Measurements from ENCODE around the gene SENP8.

The SENP8 gene

DNA sequence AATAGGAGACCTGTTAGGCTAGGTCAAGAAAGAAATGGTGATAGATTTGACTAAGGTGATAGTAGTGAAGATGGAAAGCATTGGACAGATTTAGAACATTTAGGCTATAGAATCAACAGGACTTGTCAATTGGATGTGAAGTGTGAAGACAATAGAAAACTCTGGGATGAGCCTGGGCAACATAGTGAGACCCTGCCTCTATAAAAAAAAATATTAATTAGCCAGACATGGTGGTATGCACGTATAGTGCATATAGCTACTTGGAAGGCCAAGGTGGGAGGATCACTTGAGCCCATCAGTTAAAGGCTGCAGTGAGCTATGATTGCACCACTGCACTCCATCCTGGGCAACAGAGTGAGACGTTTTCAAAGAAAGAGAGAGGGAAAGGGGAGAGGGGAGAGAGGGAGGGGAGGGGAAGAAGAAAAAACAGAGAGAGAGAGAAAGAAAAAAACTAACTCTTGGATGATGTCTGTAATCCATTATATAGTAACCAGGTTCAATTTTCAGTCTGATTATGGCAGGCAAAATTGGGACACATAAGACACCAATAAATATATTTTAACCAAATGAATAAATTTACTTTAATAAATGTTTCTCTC, 9.6 kb downstream of the SENP8 start:
- H2AFZ ChIP-seq (ENCODE audit: low read depth, low read length), result no peak overlapping the region
- no peaks in the 10 kb centered on the region for H3K9me3 ChIP-seq (ENCODE audit: low read length)
- H3K4me3 ChIP-seq (ENCODE audit: low read length), result no peak overlapping the region
- no peaks in the 10 kb centered on the region for H3K4me1 ChIP-seq (ENCODE audit: insufficient read depth, low read length)
- no peaks in the 10 kb centered on the region for H3K36me3 ChIP-seq (ENCODE audit: insufficient read depth, low read length)
- H3K27me3 ChIP-seq (ENCODE audit: insufficient read depth, low read length), result no peaks in the 10 kb centered on the region

DNA sequence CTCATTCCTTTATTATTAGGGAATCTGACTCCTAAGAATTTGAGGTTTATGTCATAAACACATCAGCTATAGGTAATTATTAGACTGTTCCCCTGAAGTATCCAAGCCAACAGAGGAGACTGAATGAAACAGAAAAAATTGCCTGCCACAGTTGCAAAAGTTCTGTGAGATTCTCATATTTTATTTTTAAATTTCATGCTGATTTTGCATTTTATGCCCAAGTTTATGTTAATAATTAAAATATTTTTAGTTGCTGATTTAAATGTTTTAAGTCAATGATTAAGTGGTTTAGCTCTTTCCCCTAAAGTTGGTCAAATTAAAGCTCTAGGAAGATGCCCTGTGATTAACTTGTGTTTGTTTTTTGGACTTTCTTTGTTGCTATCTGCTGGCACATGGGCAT, 10.2 kb downstream of the SENP8 start:
- no peaks in the 10 kb centered on the region for H3K9me3 ChIP-seq (ENCODE audit: low read length)
- H3K4me3 ChIP-seq (ENCODE audit: low read length), result no peak overlapping the region
- H3K36me3 ChIP-seq (ENCODE audit: insufficient read depth, low read length), result no peaks in the 10 kb centered on the region
- no peaks in the 10 kb centered on the region for H3K4me1 ChIP-seq (ENCODE audit: insufficient read depth, low read length)
- no peaks in the 10 kb centered on the region for H3K27me3 ChIP-seq (ENCODE audit: insufficient read depth, low read length)
- no peak overlapping the region for H2AFZ ChIP-seq (ENCODE audit: low read depth, low read length)

- no peak overlapping the region for H3K4me3 ChIP-seq (ENCODE audit: low read length)
- H2AFZ ChIP-seq (ENCODE audit: low read depth, low read length), result no peak overlapping the region
- no peaks in the 10 kb centered on the region for H3K4me1 ChIP-seq (ENCODE audit: insufficient read depth, low read length)
- H3K36me3 ChIP-seq (ENCODE audit: insufficient read depth, low read length), result no peaks in the 10 kb centered on the region
- H3K27me3 ChIP-seq (ENCODE audit: insufficient read depth, low read length), result no peaks in the 10 kb centered on the region
- H3K9me3 ChIP-seq (ENCODE audit: low read length), result no peaks in the 10 kb centered on the region
These were observed 12.1 kb downstream of the SENP8 start for GRCh38 chr15:72130272-72130671.

DNA sequence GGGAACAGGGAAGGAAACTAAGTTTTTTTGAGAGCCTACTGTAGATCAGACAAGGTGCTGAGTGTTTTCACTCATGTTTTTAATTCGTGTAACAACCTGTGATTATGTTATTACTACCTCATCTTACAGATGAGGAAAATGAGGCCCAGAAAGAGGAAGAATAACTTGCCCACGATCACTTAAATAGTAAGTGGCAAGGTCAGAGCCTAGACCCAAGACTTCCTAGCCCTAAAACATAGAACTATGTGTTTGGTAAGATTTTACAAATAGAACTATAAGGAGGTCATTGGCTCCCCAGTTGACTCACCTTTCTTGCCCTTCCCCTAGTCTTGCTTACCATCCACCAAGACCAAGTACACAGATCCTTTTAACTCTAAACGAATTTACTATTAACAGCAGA, 13.7 kb downstream of the SENP8 start:
- no peaks in the 10 kb centered on the region for H3K27me3 ChIP-seq (ENCODE audit: insufficient read depth, low read length)
- H3K9me3 ChIP-seq (ENCODE audit: low read length), result no peaks in the 10 kb centered on the region
- no peak overlapping the region for H3K4me3 ChIP-seq (ENCODE audit: low read length)
- no peaks in the 10 kb centered on the region for H3K4me1 ChIP-seq (ENCODE audit: insufficient read depth, low read length)
- H2AFZ ChIP-seq (ENCODE audit: low read depth, low read length), result no peak overlapping the region
- H3K36me3 ChIP-seq (ENCODE audit: insufficient read depth, low read length), result no peaks in the 10 kb centered on the region

DNA sequence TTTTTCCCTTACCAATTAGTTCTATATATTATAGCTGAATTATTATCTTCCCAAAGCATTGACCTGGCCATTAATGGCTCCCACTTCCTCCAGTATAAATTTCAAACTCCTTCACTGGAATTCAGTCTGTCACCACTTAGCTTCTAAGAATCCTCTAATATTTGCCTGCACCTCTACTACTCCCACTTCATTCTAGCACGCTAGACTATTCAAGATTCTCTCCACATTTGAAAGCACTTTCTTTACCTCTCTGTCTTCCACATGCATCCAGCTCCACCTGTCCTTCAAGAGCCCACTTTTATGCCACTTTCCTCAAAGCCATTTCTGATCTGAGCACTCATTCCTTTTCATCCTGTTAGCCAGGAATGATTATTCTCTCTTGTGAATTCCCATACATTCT, 15.0 kb downstream of the SENP8 start:
- Histone ChIP-seq H3K9me3 (ENCODE audit: low read length) (no peaks in the 10 kb centered on the region), H2AFZ (ENCODE audit: low read depth, low read length) (no peak overlapping the region), H3K4me3 (ENCODE audit: low read length) (no peak overlapping the region), H3K27me3 (ENCODE audit: insufficient read depth, low read length) (no peaks in the 10 kb centered on the region), H3K4me1 (ENCODE audit: insufficient read depth, low read length) (no peaks in the 10 kb centered on the region), H3K36me3 (ENCODE audit: insufficient read depth, low read length) (no peaks in the 10 kb centered on the region)

- no peaks in the 10 kb centered on the region for H3K27me3 ChIP-seq (ENCODE audit: insufficient read depth, low read length)
- H3K4me3 ChIP-seq (ENCODE audit: low read length), result no peak overlapping the region
- no peaks in the 10 kb centered on the region for H3K36me3 ChIP-seq (ENCODE audit: insufficient read depth, low read length)
- H2AFZ ChIP-seq (ENCODE audit: low read depth, low read length), result no peak overlapping the region
- H3K9me3 ChIP-seq (ENCODE audit: low read length), result no peaks in the 10 kb centered on the region
- no peaks in the 10 kb centered on the region for H3K4me1 ChIP-seq (ENCODE audit: insufficient read depth, low read length)
These were observed 17.5 kb downstream of the SENP8 start for GRCh38 chr15:72135719-72136118.

- Histone ChIP-seq H3K4me3 (ENCODE audit: low read length) (no peak overlapping the region), H3K27me3 (ENCODE audit: insufficient read depth, low read length) (no peaks in the 10 kb centered on the region), H3K4me1 (ENCODE audit: insufficient read depth, low read length) (no peaks in the 10 kb centered on the region), H2AFZ (ENCODE audit: low read depth, low read length) (no peak overlapping the region), H3K36me3 (ENCODE audit: insufficient read depth, low read length) (no peaks in the 10 kb centered on the region), H3K9me3 (ENCODE audit: low read length) (no peaks in the 10 kb centered on the region)
These were observed 18.2 kb downstream of the SENP8 start for GRCh38 chr15:72136170-72137051.

DNA sequence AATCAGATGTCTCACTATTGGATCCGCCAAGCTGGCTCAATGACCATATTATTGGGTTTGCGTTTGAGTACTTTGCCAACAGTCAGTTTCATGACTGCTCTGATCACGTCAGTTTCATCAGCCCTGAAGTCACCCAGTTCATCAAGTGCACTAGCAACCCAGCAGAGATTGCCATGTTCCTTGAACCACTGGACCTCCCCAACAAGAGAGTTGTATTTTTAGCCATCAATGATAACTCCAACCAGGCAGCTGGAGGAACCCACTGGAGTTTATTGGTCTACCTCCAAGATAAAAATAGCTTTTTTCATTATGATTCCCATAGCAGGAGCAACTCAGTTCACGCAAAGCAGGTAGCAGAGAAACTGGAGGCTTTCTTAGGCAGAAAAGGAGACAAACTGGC, 21.5 kb downstream of the SENP8 start:
- Histone ChIP-seq H2AFZ (ENCODE audit: low read depth, low read length) (no peak overlapping the region), H3K36me3 (ENCODE audit: insufficient read depth, low read length) (no peaks in the 10 kb centered on the region), H3K4me1 (ENCODE audit: insufficient read depth, low read length) (no peaks in the 10 kb centered on the region), H3K4me3 (ENCODE audit: low read length) (no peak overlapping the region), H3K27me3 (ENCODE audit: insufficient read depth, low read length) (no peaks in the 10 kb centered on the region), H3K9me3 (ENCODE audit: low read length) (no peaks in the 10 kb centered on the region)

DNA sequence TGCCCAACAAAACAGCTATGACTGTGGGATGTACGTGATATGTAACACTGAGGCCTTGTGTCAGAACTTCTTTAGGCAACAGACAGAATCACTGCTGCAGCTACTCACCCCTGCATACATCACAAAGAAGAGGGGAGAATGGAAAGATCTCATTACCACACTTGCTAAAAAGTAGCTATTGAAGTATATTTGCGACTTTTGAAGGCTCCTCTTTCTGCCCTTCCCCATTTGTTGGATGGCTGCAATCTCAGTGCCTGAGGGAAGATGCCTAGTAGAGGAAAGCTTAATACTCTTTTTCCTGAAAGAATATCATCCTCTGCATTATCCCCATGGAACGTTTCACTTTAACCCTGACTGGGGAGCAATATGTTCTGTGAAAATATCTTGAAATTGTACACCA, 21.9 kb downstream of the SENP8 start:
- Histone ChIP-seq H3K4me1 (ENCODE audit: insufficient read depth, low read length) (no peaks in the 10 kb centered on the region), H2AFZ (ENCODE audit: low read depth, low read length) (no peak overlapping the region), H3K27me3 (ENCODE audit: insufficient read depth, low read length) (no peaks in the 10 kb centered on the region), H3K36me3 (ENCODE audit: insufficient read depth, low read length) (no peaks in the 10 kb centered on the region), H3K4me3 (ENCODE audit: low read length) (no peak overlapping the region), H3K9me3 (ENCODE audit: low read length) (no peaks in the 10 kb centered on the region)

GRCh38 chr15:72141171-72142084, 23.2 kb downstream of the SENP8 start:
- Histone ChIP-seq H3K36me3 (ENCODE audit: insufficient read depth, low read length) (no peaks in the 10 kb centered on the region), H3K9me3 (ENCODE audit: low read length) (no peaks in the 10 kb centered on the region), H3K4me3 (ENCODE audit: low read length) (no peak overlapping the region), H3K4me1 (ENCODE audit: insufficient read depth, low read length) (no peaks in the 10 kb centered on the region), H3K27me3 (ENCODE audit: insufficient read depth, low read length) (no peaks in the 10 kb centered on the region), H2AFZ (ENCODE audit: low read depth, low read length) (no peak overlapping the region)

DNA sequence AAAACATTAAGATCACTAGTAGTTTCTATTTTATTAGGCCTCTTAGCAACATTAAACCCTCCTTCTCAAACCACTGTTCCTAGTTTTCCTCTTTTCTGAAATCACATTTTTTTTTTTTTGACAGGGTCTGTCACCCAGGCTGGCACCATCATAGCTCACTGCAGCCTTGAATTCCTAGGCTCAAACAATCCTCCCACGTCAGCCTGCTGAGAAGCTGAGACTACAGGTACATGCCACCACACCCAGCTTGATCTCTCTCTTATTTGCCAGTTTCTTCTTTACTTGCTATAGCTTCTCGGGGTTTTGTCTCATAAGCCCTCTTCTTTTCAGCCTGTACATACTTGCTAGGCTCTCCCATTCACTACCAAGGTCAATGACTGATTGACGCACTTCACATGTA, 28.0 kb downstream of the SENP8 start:
- H3K4me1 ChIP-seq (ENCODE audit: insufficient read depth, low read length), result no peaks in the 10 kb centered on the region
- no peak overlapping the region for H3K4me3 ChIP-seq (ENCODE audit: low read length)
- H3K27me3 ChIP-seq (ENCODE audit: insufficient read depth, low read length), result no peaks in the 10 kb centered on the region
- no peaks in the 10 kb centered on the region for H3K36me3 ChIP-seq (ENCODE audit: insufficient read depth, low read length)
- no peaks in the 10 kb centered on the region for H3K9me3 ChIP-seq (ENCODE audit: low read length)
- no peak overlapping the region for H2AFZ ChIP-seq (ENCODE audit: low read depth, low read length)

DNA sequence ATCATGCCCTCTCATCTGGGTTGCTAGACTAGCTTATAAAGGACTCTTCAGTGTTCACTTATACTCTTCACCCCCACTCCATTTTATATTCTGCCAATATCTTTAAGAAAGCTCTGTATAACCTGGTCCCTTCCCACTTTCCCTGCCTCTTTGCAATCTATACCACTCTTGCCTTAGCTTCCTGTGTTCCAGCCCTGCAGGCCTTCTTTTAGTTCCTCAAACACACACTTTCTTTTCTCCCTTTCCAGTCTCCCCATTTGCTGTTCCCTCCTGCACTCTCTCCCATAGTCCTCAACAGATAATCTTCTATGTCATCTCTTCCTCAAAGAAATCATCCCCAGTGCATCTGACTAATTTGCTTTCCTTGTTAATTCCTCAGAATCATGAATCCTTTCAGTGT, 28.7 kb downstream of the SENP8 start:
- Histone ChIP-seq H3K9me3 (ENCODE audit: low read length) (no peaks in the 10 kb centered on the region), H3K27me3 (ENCODE audit: insufficient read depth, low read length) (no peaks in the 10 kb centered on the region), H3K4me1 (ENCODE audit: insufficient read depth, low read length) (no peaks in the 10 kb centered on the region), H3K36me3 (ENCODE audit: insufficient read depth, low read length) (no peaks in the 10 kb centered on the region), H3K4me3 (ENCODE audit: low read length) (no peak overlapping the region), H2AFZ (ENCODE audit: low read depth, low read length) (no peak overlapping the region)

- Histone ChIP-seq H2AFZ (ENCODE audit: low read depth, low read length) (no peak overlapping the region), H3K36me3 (ENCODE audit: insufficient read depth, low read length) (no peaks in the 10 kb centered on the region), H3K9me3 (ENCODE audit: low read length) (no peaks in the 10 kb centered on the region), H3K4me3 (ENCODE audit: low read length) (no peak overlapping the region), H3K4me1 (ENCODE audit: insufficient read depth, low read length) (no peaks in the 10 kb centered on the region), H3K27me3 (ENCODE audit: insufficient read depth, low read length) (no peaks in the 10 kb centered on the region)
These were observed 29.2 kb downstream of the SENP8 start for GRCh38 chr15:72147418-72147817.
